A549 (cell line): ENCODE measurements around the gene PCSK7. TPM values are rescaled to one million over a fixed set of nuclear protein-coding genes. Genes with fewer than 3 reads are reported as not detected.
"Not testable (repeated sequence)": the region's sequence is repeated elsewhere in the genome, so short reads cannot be mapped to it uniquely, and the experiment has no call there.

ENCODE experiments used
- ATAC-seq, 2 experiments: fragments of 200-7000 bp in 1 of 2; fragments of >200 bp in 1 of 2; cut with Nextera tagmentation in 1 of 2; cut with Tn5 transposase in 1 of 2; 3 replicates each; pipeline versions ENCODE4 v1.8.0 to v1.9.1; 2018 to 2020; ENCODE audit warnings: mild to moderate bottlenecking in 1 of 2, moderate library complexity in 1 of 2
- CTCF ChIA-PET: fragments of 300-600 bp; sonication (Branson Sonifier 250); formaldehyde crosslinking; extraction: SDS; loops from one replicate; lab custom pipeline; 2021; ENCODE audit warnings: antibody characterized with exemption, inconsistent platforms; lab: Yijun Ruan, JAX
- POLR2A ChIA-PET: fragments of 350-600 bp; formaldehyde crosslinking; extraction: SDS; loops from one replicate; lab custom pipeline; 2021; ENCODE audit warnings: antibody characterized with exemption, inconsistent platforms; lab: Yijun Ruan, JAX
- DNase-seq, 2 experiments: peaks; one replicate each; pipeline versions ENCODE4 v3.0.0 to v3.0.0-alpha.2; 2011 to 2016; ENCODE audit warnings: low read depth in 1 of 2, low spot score in 1 of 2
- FAIRE-seq: peaks from 2 replicates; lab custom pipeline; 2011; peaks lifted over from hg19 to GRCh38; lab: Jason Lieb, UNC
- H3K27ac ChIP-seq, 2 experiments: fragments of >200 bp; sonication (Bioruptor Twin); formaldehyde crosslinking; 3 replicates each; pipeline ENCODE4 v1.5.1; 2016 to 2017
- H3K4me1 ChIP-seq: fragments of >200 bp; sonication (Bioruptor Twin); formaldehyde crosslinking; 3 replicates; pipeline ENCODE4 v1.6.1; 2016
- H3K4me2 ChIP-seq: fragments of >200 bp; sonication (Bioruptor Twin); formaldehyde crosslinking; 3 replicates; pipeline ENCODE4 v1.6.1; 2016
- H3K4me3 ChIP-seq: fragments of >200 bp; sonication (Bioruptor Twin); formaldehyde crosslinking; 3 replicates; pipeline ENCODE4 v1.5.1; 2016
- H3K9me3 ChIP-seq: fragments of >200 bp; sonication (Bioruptor Twin); formaldehyde crosslinking; 3 replicates; pipeline ENCODE4 v1.6.1; 2016
- ESRRA ChIP-seq: fragments of 150-350 bp; IDR thresholded peaks from 2 replicates; pipeline ENCODE4 v1.6.1; 2014; ENCODE audit warnings: mild to moderate bottlenecking, low read length, borderline replicate concordance
- HOXB13 ChIP-seq: fragments of 250-450 bp; sonication (Bioruptor Pico); IDR thresholded peaks from 2 replicates; pipeline ENCODE4 v1.5.0; 2020; ENCODE audit warnings: low read depth, mild to moderate bottlenecking, moderate library complexity
- RAD21 ChIP-seq, 2 experiments: fragments of >200 bp in 1 of 2; sonication (Bioruptor Twin) in 1 of 2; formaldehyde crosslinking in 1 of 2; IDR thresholded peaks in 1 of 2; conservative IDR thresholded peaks in 1 of 2; 2 replicates in 1 of 2; 3 replicates in 1 of 2; pipeline ENCODE4 v1.6.1; 2012 to 2018; ENCODE audit warnings: inconsistent platforms in 1 of 2
- RFX5 ChIP-seq: fragments of 450-650 bp; IDR thresholded peaks from 2 replicates; pipeline ENCODE4 v1.7.1; 2014; ENCODE audit warnings: antibody characterized with exemption, mild to moderate bottlenecking, moderate library complexity
- RNF2 ChIP-seq: fragments of 200-600 bp; sonication (generic); IDR thresholded peaks from 2 replicates; pipeline ENCODE4 v1.6.1; 2016; ENCODE audit warnings: low read depth, mild to moderate bottlenecking, antibody characterized with exemption, moderate library complexity, borderline replicate concordance
- WGBS: methylation state at CpG from one replicate; pipeline ENCODE4 v1.1.6; 2017; ENCODE audit errors: missing lambda C conversion rate; 5-methylcytosine and 5-hydroxymethylcytosine counted together
- polyA plus RNA-seq, 4 experiments: library from polyadenylated mRNA; depleted of rRNA in 3 of 4; stranded (reverse); fragments of >200 nt; fragmentation: RNase III in 1 of 4; extraction: RNeasy Plus Mini Kit Qiagen cat#74134 plus additional on column Dnase treatment in 1 of 4; gene quantifications; 2 replicates in 3 of 4; 3 replicates in 1 of 4; pipeline ENCODE4 v1.2.3, GENCODE V29; 2011 to 2017

The PCSK7 gene
- polyA plus RNA-seq, 2 of the 4 experiments (the other 2 are of a cell fraction), result 9.8 to 17.8 TPM

GRCh38 chr11:117209351-117210125 is 22.3 kb downstream of the PCSK7 start:
- H3K4me2 ChIP-seq, FAIRE-seq, H3K4me1 ChIP-seq, POLR2A ChIA-PET, ATAC-seq, H3K9me3 ChIP-seq, H3K27ac ChIP-seq, DNase-seq, H3K4me3 ChIP-seq: not testable (repeated sequence)
- WGBS, result 83% methylated on average over 7 of the region's 8 CpGs
- CTCF ChIA-PET, result interaction anchor here (0.6 to 2.7 kb wide), 4 partner anchors 10 to 157 kb away, joined by 3 to 10 read pairs (median 6); no protein-coding TSS in a partner anchor

- CTCF ChIA-PET, H3K9me3 ChIP-seq, H3K4me1 ChIP-seq, H3K27ac ChIP-seq, H3K4me3 ChIP-seq, POLR2A ChIA-PET, DNase-seq, FAIRE-seq, H3K4me2 ChIP-seq, ATAC-seq: not testable (repeated sequence)
- WGBS, result 86% methylated on average over 10 of the region's 13 CpGs
Observed at GRCh38 chr11:117208710-117209109, 23.2 kb downstream of the PCSK7 start.

- CTCF ChIA-PET, FAIRE-seq, DNase-seq, H3K4me2 ChIP-seq, H3K4me3 ChIP-seq, POLR2A ChIA-PET, ATAC-seq, H3K27ac ChIP-seq, H3K4me1 ChIP-seq, H3K9me3 ChIP-seq: not testable (repeated sequence)
- WGBS, result 97% methylated on average over 5 of the region's 5 CpGs
Observed at GRCh38 chr11:117207481-117207880, 24.4 kb downstream of the PCSK7 start.

DNA sequence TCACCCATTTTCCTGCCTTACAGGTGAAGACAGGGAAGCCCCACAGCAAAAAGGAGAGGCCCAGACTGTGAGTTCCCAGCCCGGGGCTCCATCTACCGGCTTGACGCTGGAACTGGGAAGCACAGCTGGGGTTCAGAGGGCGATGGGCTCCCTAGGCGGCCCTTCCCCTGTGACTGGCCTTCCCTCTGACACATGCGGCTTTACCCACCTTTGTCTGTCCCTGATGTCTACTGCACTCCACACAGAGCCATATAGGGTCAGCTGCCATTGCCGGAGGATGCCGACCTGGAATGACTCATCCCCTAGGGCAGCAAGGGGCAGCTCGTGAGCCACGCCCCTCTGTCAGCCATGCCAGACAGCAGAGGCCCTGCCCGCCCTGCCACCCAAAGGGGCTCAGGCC is 25.0 kb downstream of the PCSK7 start:
- POLR2A ChIA-PET, result not testable (repeated sequence)

GRCh38 chr11:117206111-117206510 is 25.8 kb downstream of the PCSK7 start:
- H3K9me3 ChIP-seq, POLR2A ChIA-PET, DNase-seq, H3K27ac ChIP-seq, H3K4me1 ChIP-seq, H3K4me2 ChIP-seq, ATAC-seq, H3K4me3 ChIP-seq, FAIRE-seq: not testable (repeated sequence)
- CTCF ChIA-PET, result interaction anchor here (1.1 to 4.5 kb wide), 2 partner anchors 20 to 25 kb away, joined by 3 to 23 read pairs; no protein-coding TSS in a partner anchor
- 99% methylated on average over 7 of the region's 8 CpGs for WGBS

More for the DNA sequence above, 25.0 kb downstream of the PCSK7 start:
- peak; percentile 55 to 57; a peak in 5 of 6 replicates for ATAC-seq
- WGBS, result 78% methylated on average over 5 of the region's 11 CpGs
- H3K4me3 ChIP-seq, H3K9me3 ChIP-seq, DNase-seq, CTCF ChIA-PET, H3K4me2 ChIP-seq, FAIRE-seq, H3K4me1 ChIP-seq: not testable (repeated sequence)
- H3K27ac ChIP-seq, result peak overlapping the region in 1 of 2 experiments; percentile 57; a peak in 1 of 6 replicates

DNA sequence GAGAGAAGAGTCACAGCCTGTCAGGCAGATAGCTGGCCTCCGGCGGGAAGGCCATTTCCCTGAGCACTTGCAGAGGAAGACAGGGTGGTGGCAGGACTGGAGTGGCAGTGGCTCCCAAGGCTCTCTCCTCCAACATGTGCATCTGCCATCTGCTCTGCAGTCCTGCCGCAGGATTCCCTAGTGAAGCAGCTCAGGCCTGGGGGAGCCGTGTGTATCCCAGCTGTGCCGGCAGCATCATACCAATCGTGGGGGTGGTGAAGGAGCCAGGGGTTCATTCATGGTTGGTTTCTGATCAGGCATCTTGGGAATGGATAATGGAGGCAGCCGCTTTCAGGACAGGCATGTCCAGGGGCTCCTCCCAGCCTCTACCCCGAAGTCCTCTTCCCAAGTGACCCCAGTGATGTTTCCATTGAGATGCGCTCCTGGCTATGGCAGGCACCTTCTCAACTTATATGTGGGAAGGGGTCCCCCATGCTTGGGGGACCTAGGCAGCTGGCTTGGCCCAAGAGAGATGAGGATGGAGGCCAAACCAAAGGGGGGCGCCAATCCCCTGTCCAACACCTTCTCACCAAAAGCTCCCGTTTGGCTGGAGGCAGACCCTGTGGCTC is 26.6 kb downstream of the PCSK7 start:
- Histone ChIP-seq H3K4me1 (peaks cover 3% of the 10 kb centered on the region; the same call in 1 of the 3 replicates), H3K27ac (no peak overlapping the region), H3K4me3 (no peak overlapping the region), H3K4me2 (no peak overlapping the region), H3K9me3 (no peaks in the 10 kb centered on the region)
- DNase-seq, result no peak
- 89% methylated on average over 10 of the region's 11 CpGs for WGBS
- TF ChIP-seq HOXB13 (CRISPR knock-in tag) (no peak), ESRRA (no peak), RNF2 (no peak), RFX5 (no peak), RAD21 (conservative IDR thresholded peaks at IDR 0.05 in 1 of 2, IDR thresholded peaks at IDR 0.05 in 1 of 2) (no peak)
- no peak for ATAC-seq
- no peak for FAIRE-seq
- ChIA-PET CTCF (interaction anchor here (1.1 to 4.5 kb wide), 2 partner anchors 20 to 24 kb away, joined by 3 to 23 read pairs; no protein-coding TSS in a partner anchor), POLR2A (no interaction called here)
